K562 (cell line): ENCODE data around the gene PPP1R16B. TPM values are rescaled to one million over a fixed set of nuclear protein-coding genes. Genes with fewer than 3 reads are reported as not detected.

ENCODE experiments used
- CBFA2T3 ChIP-seq: fragments of 450-650 bp; IDR thresholded peaks from 2 replicates; pipeline ENCODE4 v1.6.1; 2017
- CLOCK ChIP-seq: fragments of 250-450 bp; sonication (Bioruptor Pico); IDR thresholded peaks from 2 replicates; pipeline ENCODE4 v1.4.0; 2020; ENCODE audit warnings: mild to moderate bottlenecking, moderate library complexity, borderline replicate concordance
- DMBX1 ChIP-seq: fragments of 250-450 bp; sonication (Bioruptor Pico); IDR thresholded peaks from 2 replicates; pipeline ENCODE4 v1.8.0; 2022; ENCODE audit warnings: inconsistent platforms, mild to moderate bottlenecking, moderate library complexity, borderline replicate concordance
- HLTF ChIP-seq: fragments of 450-650 bp; IDR thresholded peaks from 2 replicates; pipeline ENCODE4 v1.6.1; 2016
- ILK ChIP-seq: fragments of 450-650 bp; IDR thresholded peaks from 2 replicates; pipeline ENCODE4 v1.6.1; 2016; ENCODE audit warnings: missing genetic modification characterization, low read depth, mild to moderate bottlenecking, missing compliant biosample characterization, moderate library complexity, borderline replicate concordance
- ZBED1 ChIP-seq: IDR thresholded peaks from 2 replicates; pipeline ENCODE4 v1.6.1; 2014
- polyA plus RNA-seq, 8 experiments: library from polyadenylated mRNA; depleted of rRNA in 4 of 8; stranded (reverse) in 5 of 8; unstranded in 3 of 8; fragments of >200 nt; fragmentation: Nextera tagmentation in 2 of 8; fragmentation: Illumina TruSeq in 1 of 8; extraction: Ambion mirVana in 2 of 8; extraction: Trizol in 1 of 8; gene quantifications; 2 replicates each; pipeline versions ENCODE4 v1.2.1 to v1.2.3, GENCODE V29; 2011 to 2014; ENCODE audit warnings: inconsistent platforms in 1 of 8, missing spikeins in 1 of 8
- total RNA-seq, 7 experiments: library from RNA; depleted of rRNA in 6 of 7; stranded (reverse); fragments of >200 nt in 6 of 7; fragmentation: Illumina TruSeq in 2 of 7; extraction: Trizol in 2 of 7; gene quantifications; 2 replicates each; pipeline versions ENCODE4 v1.2.1 to v1.2.3, GENCODE V29; 2011 to 2021; ENCODE audit warnings: low replicate concordance in 1 of 7
- TF ChIP-seq, protein P1 (sequence below), 3 experiments: IDR thresholded peaks in 2 of 3; conservative IDR thresholded peaks in 1 of 3; 2 replicates each; pipeline ENCODE4 v1.5.1; 2011 to 2012; ENCODE audit warnings: low read length in 3 of 3, mild to moderate bottlenecking in 3 of 3, control low read depth in 2 of 3, improper control_type of control experiment in 1 of 3, inconsistent platforms in 1 of 3, low read depth in 1 of 3, mixed read lengths in 1 of 3, moderate library complexity in 1 of 3; ENCODE audit not compliant: insufficient read depth in 2 of 3

Gene PPP1R16B
- total and polyA plus RNA-seq, 9 of the 15 experiments (the other 6 are each of a cell fraction or from before 2014, with no cell fraction given) = 1.5 to 11.5 (median 6.8) TPM

GRCh38 chr20:38857703-38858102 lies 52.2 kb downstream of the PPP1R16B start (continued):
- TF ChIP-seq CLOCK = no peak
- TF ChIP-seq ZBED1 = no peak
- peak; percentile 60 for TF ChIP-seq CBFA2T3
- no peak for TF ChIP-seq HLTF
- no peak for TF ChIP-seq ILK (tag)
- TF ChIP-seq, protein P1, sequence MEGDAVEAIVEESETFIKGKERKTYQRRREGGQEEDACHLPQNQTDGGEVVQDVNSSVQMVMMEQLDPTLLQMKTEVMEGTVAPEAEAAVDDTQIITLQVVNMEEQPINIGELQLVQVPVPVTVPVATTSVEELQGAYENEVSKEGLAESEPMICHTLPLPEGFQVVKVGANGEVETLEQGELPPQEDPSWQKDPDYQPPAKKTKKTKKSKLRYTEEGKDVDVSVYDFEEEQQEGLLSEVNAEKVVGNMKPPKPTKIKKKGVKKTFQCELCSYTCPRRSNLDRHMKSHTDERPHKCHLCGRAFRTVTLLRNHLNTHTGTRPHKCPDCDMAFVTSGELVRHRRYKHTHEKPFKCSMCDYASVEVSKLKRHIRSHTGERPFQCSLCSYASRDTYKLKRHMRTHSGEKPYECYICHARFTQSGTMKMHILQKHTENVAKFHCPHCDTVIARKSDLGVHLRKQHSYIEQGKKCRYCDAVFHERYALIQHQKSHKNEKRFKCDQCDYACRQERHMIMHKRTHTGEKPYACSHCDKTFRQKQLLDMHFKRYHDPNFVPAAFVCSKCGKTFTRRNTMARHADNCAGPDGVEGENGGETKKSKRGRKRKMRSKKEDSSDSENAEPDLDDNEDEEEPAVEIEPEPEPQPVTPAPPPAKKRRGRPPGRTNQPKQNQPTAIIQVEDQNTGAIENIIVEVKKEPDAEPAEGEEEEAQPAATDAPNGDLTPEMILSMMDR (IDR thresholded peaks at IDR 0.05 in 2 of 3, conservative IDR thresholded peaks at IDR 0.05 in 1 of 3; ENCODE audit: insufficient read depth in 2 of 3, low read depth in 1 of 3, low read length in 3 of 3) = 0 out of 6 replicates have a peak, but pooled peaks of 1 of the 3 experiments have one; percentile 5
- 0 out of 2 replicates have a peak, but pooled peaks have one; percentile 22 for TF ChIP-seq DMBX1 (CRISPR knock-in tag)
- TF ChIP-seq, all 486 proteins: peak for 17
